IMR-90 (cell line): ENCODE measurements around the gene IL2RA. TPM values are rescaled to one million over a fixed set of nuclear protein-coding genes. Genes with fewer than 3 reads are reported as not detected.

Experiments
- ATAC-seq: fragments of 200-7000 bp; cut with Tn5 transposase; 2 replicates; pipeline ENCODE4 v1.9.1; 2020; ENCODE audit warnings: low read depth, mild to moderate bottlenecking, moderate library complexity
- BruUV-seq: library from RNA; stranded (reverse); fragments of 400-500 nt; replicated peaks from 2 replicates; lab custom pipeline; 2021; lab: Mats Ljungman, UMichigan
- CTCF ChIA-PET: fragments of 300-600 bp; formaldehyde crosslinking; extraction: SDS; loops from one replicate; lab custom pipeline; 2021; ENCODE audit warnings: antibody characterized with exemption; lab: Yijun Ruan, JAX
- POLR2A ChIA-PET: fragments of 300-600 bp; sonication (Branson Sonifier 250); formaldehyde crosslinking; loops from one replicate; lab custom pipeline; 2022; ENCODE audit warnings: antibody characterized with exemption; ENCODE audit not compliant: unreplicated experiment; lab: Charles Lee
- DNase-seq: peaks from one replicate; pipeline ENCODE4 v3.0.0; 2013
- H2AFZ ChIP-seq: replicated peaks from 2 replicates; pipeline ENCODE3; 2013; ENCODE audit warnings: low read length, mild to moderate bottlenecking; ENCODE audit not compliant: poor library complexity
- H2AK5ac ChIP-seq: 2 replicates; pipeline ENCODE4 v1.6.1; 2013; ENCODE audit warnings: low read depth, low read length, inconsistent platforms
- H2AK9ac ChIP-seq: replicated peaks from 2 replicates; pipeline ENCODE3; 2013; ENCODE audit warnings: mild to moderate bottlenecking, low read depth, low read length, moderate library complexity; ENCODE audit not compliant: poor library complexity
- H2BK120ac ChIP-seq: 2 replicates; pipeline ENCODE4 v1.6.1; 2013; ENCODE audit warnings: low read depth, low read length, inconsistent platforms
- H2BK15ac ChIP-seq: 3 replicates; pipeline ENCODE4 v1.6.1; 2013; ENCODE audit warnings: low read depth, low read length, inconsistent platforms
- H2BK20ac ChIP-seq: 2 replicates; pipeline ENCODE4 v1.6.1; 2013; ENCODE audit warnings: low read depth, mild to moderate bottlenecking, inconsistent platforms, low read length, moderate library complexity
- H2BK5ac ChIP-seq: 2 replicates; pipeline ENCODE4 v1.6.1; 2013; ENCODE audit warnings: mild to moderate bottlenecking, low read depth, low read length, inconsistent platforms; ENCODE audit not compliant: poor library complexity, severe bottlenecking
- H3K14ac ChIP-seq: replicated peaks from 2 replicates; pipeline ENCODE4 v1.6.1; 2013; ENCODE audit warnings: low read depth, low read length, inconsistent platforms
- H3K18ac ChIP-seq: 2 replicates; pipeline ENCODE4 v1.6.1; 2013; ENCODE audit warnings: low read depth, low read length, control low read depth
- H3K23ac ChIP-seq: 2 replicates; pipeline ENCODE4 v1.6.1; 2013; ENCODE audit warnings: low read depth, low read length, inconsistent platforms
- H3K27ac ChIP-seq: 2 replicates; pipeline ENCODE4 v1.5.1; 2013; ENCODE audit warnings: mild to moderate bottlenecking, control low read depth, low read length; ENCODE audit not compliant: insufficient read depth
- H3K27me3 ChIP-seq: 2 replicates; pipeline ENCODE4 v1.6.1; 2013; ENCODE audit warnings: low read length; ENCODE audit not compliant: control insufficient read depth, insufficient read depth
- H3K36me3 ChIP-seq: 2 replicates; pipeline ENCODE4 v1.6.1; 2013; ENCODE audit warnings: low read length, mixed read lengths; ENCODE audit not compliant: control insufficient read depth, insufficient read depth
- H3K4ac ChIP-seq: 2 replicates; pipeline ENCODE4 v1.6.1; 2013; ENCODE audit warnings: low read depth, low read length, inconsistent platforms
- H3K4me1 ChIP-seq: 2 replicates; pipeline ENCODE4 v1.6.1; 2013; ENCODE audit warnings: low read length, mixed read lengths; ENCODE audit not compliant: control insufficient read depth, insufficient read depth
- H3K4me2 ChIP-seq: 2 replicates; pipeline ENCODE4 v1.6.1; 2013; ENCODE audit warnings: low read depth, mild to moderate bottlenecking, control low read depth, low read length, moderate library complexity
- H3K4me3 ChIP-seq: 2 replicates; pipeline ENCODE4 v1.5.1; 2013; ENCODE audit warnings: low read depth, mild to moderate bottlenecking, control low read depth, low read length, moderate library complexity; ENCODE audit not compliant: insufficient read depth
- H3K56ac ChIP-seq: 2 replicates; pipeline ENCODE4 v1.6.1; 2013; ENCODE audit warnings: low read length, inconsistent platforms; ENCODE audit not compliant: insufficient read depth; ENCODE audit errors: extremely low read depth
- H3K79me1 ChIP-seq, 2 experiments: 2 replicates each; pipeline ENCODE4 v1.6.1; 2013; ENCODE audit warnings: low read length in 2 of 2, inconsistent platforms in 1 of 2, low read depth in 1 of 2
- H3K9ac ChIP-seq: 2 replicates; pipeline ENCODE4 v1.6.1; 2013; ENCODE audit warnings: low read depth, low read length, control low read depth
- H3K9me1 ChIP-seq: 2 replicates; pipeline ENCODE4 v1.6.1; 2013; ENCODE audit warnings: low read length, inconsistent platforms; ENCODE audit not compliant: insufficient read depth
- H3K9me3 ChIP-seq: 2 replicates; pipeline ENCODE4 v1.6.1; 2013; ENCODE audit warnings: low read length; ENCODE audit not compliant: control insufficient read depth, insufficient read depth
- H4K20me1 ChIP-seq: 2 replicates; pipeline ENCODE4 v1.6.1; 2013; ENCODE audit warnings: low read length, inconsistent platforms; ENCODE audit not compliant: insufficient read depth
- H4K5ac ChIP-seq: 2 replicates; pipeline ENCODE4 v1.6.1; 2013; ENCODE audit warnings: mild to moderate bottlenecking, low read depth, low read length, control low read depth
- H4K8ac ChIP-seq, 2 experiments: 2 replicates each; pipeline ENCODE4 v1.6.1; 2013; ENCODE audit warnings: low read depth in 2 of 2, low read length in 2 of 2, control low read depth in 1 of 2, inconsistent platforms in 1 of 2
- H4K91ac ChIP-seq: 2 replicates; pipeline ENCODE4 v1.6.1; 2013; ENCODE audit warnings: low read depth, low read length, inconsistent platforms; ENCODE audit not compliant: insufficient read depth
- CEBPB ChIP-seq: IDR thresholded peaks from 2 replicates; pipeline ENCODE4 v1.6.1; 2012; ENCODE audit warnings: low read depth, low read length, improper control_type of control experiment
- CHD1 ChIP-seq: IDR thresholded peaks from 2 replicates; pipeline ENCODE4 v1.6.1; 2012; ENCODE audit warnings: low read depth, low read length, improper control_type of control experiment
- FOS ChIP-seq: fragments of 150-350 bp; IDR thresholded peaks from 2 replicates; pipeline ENCODE4 v1.6.1; 2016; ENCODE audit warnings: low read depth, low read length
- MAZ ChIP-seq: IDR thresholded peaks from 2 replicates; pipeline ENCODE4 v1.6.1; 2012; ENCODE audit warnings: low read depth, mild to moderate bottlenecking, low read length, improper control_type of control experiment, moderate library complexity, borderline replicate concordance
- MXI1 ChIP-seq: IDR thresholded peaks from 2 replicates; pipeline ENCODE4 v1.6.1; 2012; ENCODE audit warnings: low read depth, mild to moderate bottlenecking, low read length, moderate library complexity, borderline replicate concordance
- RFX5 ChIP-seq: IDR thresholded peaks from 2 replicates; pipeline ENCODE4 v1.8.0; 2012; ENCODE audit warnings: low read depth, mild to moderate bottlenecking, low read length, moderate library complexity
- WGBS, 2 experiments: methylation state at CpG; one replicate each; pipeline versions ENCODE4 v1.1.5 to v1.1.7; 2013; ENCODE audit warnings: missing lambda C conversion rate in 2 of 2; ENCODE audit not compliant: insufficient read length in 1 of 2; ENCODE audit errors: extremely low coverage in 2 of 2; 5-methylcytosine and 5-hydroxymethylcytosine counted together
- dilution Hi-C: fragments of 300-500 bp; cut with HindIII; formaldehyde crosslinking; loops from one replicate; pipeline ENCODE4 v1.14.3; 2018; ENCODE audit warnings: low sequenced_read_pairs; ENCODE audit not compliant: unreplicated experiment
- in situ Hi-C: fragments of 300-500 bp; cut with MboI; formaldehyde crosslinking; loops from 3 replicates; pipeline ENCODE4 v1.14.3; 2019; ENCODE audit warnings: low sequenced_read_pairs, inconsistent platforms, mixed read lengths
- intact Hi-C: fragments of 100-400 bp; cut with micrococcal nuclease; formaldehyde crosslinking; loops from 2 replicates; pipeline ENCODE4 v1.10.0; 2022
- polyA plus RNA-seq, 3 experiments: library from polyadenylated mRNA; depleted of rRNA; stranded (reverse); fragments of >200 nt; gene quantifications; 2 replicates each; pipeline ENCODE4 v1.2.3, GENCODE V29; 2012; ENCODE audit warnings: low replicate concordance in 1 of 3
- total RNA-seq: library from RNA; depleted of rRNA; stranded (reverse); fragments of >200 nt; gene quantifications from 2 replicates; pipeline ENCODE4 v1.2.3, GENCODE V29; 2012
- TF ChIP-seq, protein P1 (sequence below): conservative IDR thresholded peaks from 2 replicates; pipeline ENCODE4 v1.5.1; 2012; ENCODE audit warnings: mild to moderate bottlenecking, low read depth, low read length, improper control_type of control experiment

IL2RA gene
- total and polyA plus RNA-seq, 2 of the 4 experiments (the other 2 are of a cell fraction), result not detected

GRCh38 chr10:6017781-6018354 lies 44.3 kb downstream of the IL2RA start:
- Histone ChIP-seq H3K79me1 (no peaks in the 10 kb centered on the region), H3K4me1 (peaks cover 2% of the 10 kb centered on the region; the same call in 1 of the 2 replicates), H3K56ac (no peak overlapping the region), H3K4me3 (no peak overlapping the region), H4K8ac (no peak overlapping the region), H4K20me1 (no peaks in the 10 kb centered on the region), H2BK15ac (no peak overlapping the region), H3K27me3 (peaks cover 20% of the 10 kb centered on the region), H3K4ac (no peak overlapping the region), H3K27ac (no peak overlapping the region), H2BK120ac (no peak overlapping the region), H3K14ac (no peak overlapping the region), H2BK5ac (no peak overlapping the region), H4K91ac (no peak overlapping the region), H2AK5ac (no peak overlapping the region), H2AFZ (no peak overlapping the region), H3K9ac (no peak overlapping the region), H4K5ac (no peak overlapping the region; the same call in 1 of the 2 replicates), H3K9me1 (no peaks in the 10 kb centered on the region), H3K4me2 (no peak overlapping the region), H3K36me3 (no peaks in the 10 kb centered on the region), H2AK9ac (no peak overlapping the region), H3K9me3 (no peaks in the 10 kb centered on the region), H3K23ac (no peak overlapping the region), H3K18ac (no peak overlapping the region; the same call in 1 of the 2 replicates), H2BK20ac (no peak overlapping the region)
- ATAC-seq (no peak), DNase-seq (no peak)
- dilution Hi-C loops, result no loop called here
- CTCF ChIA-PET, result no interaction called here
- WGBS, 2 experiments, result no CpG with 5 or more reads among the region's 8 CpGs
- no TSS peak for BruUV-seq
- intact Hi-C loops, result no loop called here
- in situ Hi-C loops, result no loop called here
- POLR2A ChIA-PET, result no interaction called here
- TF ChIP-seq, protein P1, sequence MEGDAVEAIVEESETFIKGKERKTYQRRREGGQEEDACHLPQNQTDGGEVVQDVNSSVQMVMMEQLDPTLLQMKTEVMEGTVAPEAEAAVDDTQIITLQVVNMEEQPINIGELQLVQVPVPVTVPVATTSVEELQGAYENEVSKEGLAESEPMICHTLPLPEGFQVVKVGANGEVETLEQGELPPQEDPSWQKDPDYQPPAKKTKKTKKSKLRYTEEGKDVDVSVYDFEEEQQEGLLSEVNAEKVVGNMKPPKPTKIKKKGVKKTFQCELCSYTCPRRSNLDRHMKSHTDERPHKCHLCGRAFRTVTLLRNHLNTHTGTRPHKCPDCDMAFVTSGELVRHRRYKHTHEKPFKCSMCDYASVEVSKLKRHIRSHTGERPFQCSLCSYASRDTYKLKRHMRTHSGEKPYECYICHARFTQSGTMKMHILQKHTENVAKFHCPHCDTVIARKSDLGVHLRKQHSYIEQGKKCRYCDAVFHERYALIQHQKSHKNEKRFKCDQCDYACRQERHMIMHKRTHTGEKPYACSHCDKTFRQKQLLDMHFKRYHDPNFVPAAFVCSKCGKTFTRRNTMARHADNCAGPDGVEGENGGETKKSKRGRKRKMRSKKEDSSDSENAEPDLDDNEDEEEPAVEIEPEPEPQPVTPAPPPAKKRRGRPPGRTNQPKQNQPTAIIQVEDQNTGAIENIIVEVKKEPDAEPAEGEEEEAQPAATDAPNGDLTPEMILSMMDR, result no peak
- TF ChIP-seq CEBPB (no peak), RFX5 (no peak), FOS (no peak), MAZ (no peak), CHD1 (no peak), MXI1 (no peak)
